OCI-LY3 (cell line): ENCODE data around the gene NTSR2.

Experiments used
- EZH2phosphoT487 ChIP-seq: fragments of 200-600 bp; shearing (Covaris generic); IDR thresholded peaks from 2 replicates; pipeline ENCODE4 v1.6.1; 2018; ENCODE audit warnings: antibody characterized with exemption, mixed run types, low read depth
- TF ChIP-seq, protein P1 (sequence below): fragments of 200-600, 300-600 bp; sonication (generic); IDR thresholded peaks from 2 replicates; pipeline ENCODE4 v1.5.1; 2014; ENCODE audit warnings: antibody characterized with exemption, low read length, low read depth

DNA sequence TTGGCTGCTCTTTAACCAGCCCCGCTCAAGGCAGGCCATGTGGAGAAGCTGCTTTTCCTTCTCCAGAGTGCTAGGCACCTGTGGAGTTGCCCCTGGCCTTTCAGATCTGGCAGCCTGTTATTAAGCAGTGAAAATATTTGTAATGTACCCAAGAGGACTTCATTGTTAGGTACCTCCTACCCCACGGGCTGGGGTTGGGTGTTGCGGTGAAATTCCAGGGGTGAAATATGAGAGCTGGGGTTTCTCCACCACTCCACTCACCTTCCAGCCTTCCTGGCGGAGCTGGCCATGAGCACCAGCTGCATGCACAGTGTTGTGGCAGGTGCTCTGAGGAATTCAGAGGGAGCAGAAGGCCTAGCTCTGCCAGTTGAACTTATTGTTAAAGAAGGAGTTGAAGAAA is 39.1 kb downstream of the NTSR2 start:
- TF ChIP-seq, protein P1, sequence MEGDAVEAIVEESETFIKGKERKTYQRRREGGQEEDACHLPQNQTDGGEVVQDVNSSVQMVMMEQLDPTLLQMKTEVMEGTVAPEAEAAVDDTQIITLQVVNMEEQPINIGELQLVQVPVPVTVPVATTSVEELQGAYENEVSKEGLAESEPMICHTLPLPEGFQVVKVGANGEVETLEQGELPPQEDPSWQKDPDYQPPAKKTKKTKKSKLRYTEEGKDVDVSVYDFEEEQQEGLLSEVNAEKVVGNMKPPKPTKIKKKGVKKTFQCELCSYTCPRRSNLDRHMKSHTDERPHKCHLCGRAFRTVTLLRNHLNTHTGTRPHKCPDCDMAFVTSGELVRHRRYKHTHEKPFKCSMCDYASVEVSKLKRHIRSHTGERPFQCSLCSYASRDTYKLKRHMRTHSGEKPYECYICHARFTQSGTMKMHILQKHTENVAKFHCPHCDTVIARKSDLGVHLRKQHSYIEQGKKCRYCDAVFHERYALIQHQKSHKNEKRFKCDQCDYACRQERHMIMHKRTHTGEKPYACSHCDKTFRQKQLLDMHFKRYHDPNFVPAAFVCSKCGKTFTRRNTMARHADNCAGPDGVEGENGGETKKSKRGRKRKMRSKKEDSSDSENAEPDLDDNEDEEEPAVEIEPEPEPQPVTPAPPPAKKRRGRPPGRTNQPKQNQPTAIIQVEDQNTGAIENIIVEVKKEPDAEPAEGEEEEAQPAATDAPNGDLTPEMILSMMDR, result no peak
- no peak for TF ChIP-seq EZH2phosphoT487
